ENCODE data around the gene DRD2. TPM values are rescaled to one million over a fixed set of nuclear protein-coding genes. Genes with fewer than 3 reads are reported as not detected.

DRD2 gene
- total and polyA plus RNA-seq, 2 donors (not counting 3 experiments of a cell fraction or from before 2014, with no cell fraction given) = not detected

- H2AFZ ChIP-seq (ENCODE audit: low read depth, low read length) = no peak overlapping the region
- no peaks in the 10 kb centered on the region for H3K27me3 ChIP-seq (ENCODE audit: control insufficient read depth in 2 of 2, insufficient read depth in 2 of 2, low read length in 2 of 2)
- H3K9ac ChIP-seq (replicated peaks; ENCODE audit: extremely low read depth, insufficient read depth, low read length) = no peak overlapping the region
- no TSS peak for BruUV-seq (replicated peaks)
- no peak overlapping the region for H3K27ac ChIP-seq (ENCODE audit: insufficient read depth, low read depth, low read length)
- CTCF ChIA-PET = interaction anchor here (0.8 to 2.0 kb wide), 5 partner anchors 37 to 190 kb away, joined by 3 to 14 read pairs (median 5); no protein-coding TSS in a partner anchor
- no peaks in the 10 kb centered on the region for H3K9me1 ChIP-seq (replicated peaks; ENCODE audit: control insufficient read depth, extremely low read depth, insufficient read depth, low read length)
- H3K9me3 ChIP-seq (replicated peaks; ENCODE audit: control insufficient read depth, insufficient read depth, low read length) = no peaks in the 10 kb centered on the region
- dilution Hi-C loops (cut with MboI; ENCODE audit: extremely low pct_ligation_motif_present, low sequenced_read_pairs) = no loop called here
- POLR2A ChIA-PET = no interaction called here
- H3K4me3 ChIP-seq (replicated peaks in 1 of 3; ENCODE audit: insufficient read depth in 1 of 3, low read depth in 1 of 3, low read length in 3 of 3) = no peak overlapping the region
- no peaks in the 10 kb centered on the region for H3K36me3 ChIP-seq (ENCODE audit: control insufficient read depth in 2 of 2, extremely low read depth in 1 of 2, insufficient read depth in 2 of 2, low read length in 2 of 2)
- intact Hi-C loops (cut with micrococcal nuclease) = no loop called here
- DNase-seq (ENCODE audit: low read depth, low spot score) = no peak
- TF ChIP-seq POLR2A (IDR thresholded peaks at IDR 0.05; ENCODE audit: low read depth, low read length) = no peak
- TF ChIP-seq JUN (IDR thresholded peaks at IDR 0.05; ENCODE audit: borderline replicate concordance, insufficient read depth, insufficient read length, low read depth) = no peak
- TF ChIP-seq FOS (IDR thresholded peaks at IDR 0.05; ENCODE audit: borderline replicate concordance, insufficient read depth, low read length) = no peak
- no peak for TF ChIP-seq MYC (IDR thresholded peaks at IDR 0.05; ENCODE audit: low read depth, low read length)
- TF ChIP-seq POLR2AphosphoS5 (IDR thresholded peaks at IDR 0.05; ENCODE audit: insufficient read depth, low read depth, low read length) = no peak
- no peak for TF ChIP-seq GATA2 (IDR thresholded peaks at IDR 0.05; ENCODE audit: insufficient read depth, insufficient read length, low read depth, low read length)
- TF ChIP-seq EZH2 (IDR thresholded peaks at IDR 0.05; ENCODE audit: borderline replicate concordance, low read depth, low read length, severe bottlenecking) = no peak
- no peaks in the 10 kb centered on the region for H3K4me1 ChIP-seq (ENCODE audit: control insufficient read depth, extremely low read depth, insufficient read depth, low read length)
- H3K79me2 ChIP-seq (ENCODE audit: control insufficient read depth, insufficient read depth, low read length) = no peaks in the 10 kb centered on the region
- FAIRE-seq = no peak
- no peak overlapping the region for H3K4me2 ChIP-seq (ENCODE audit: insufficient read depth, low read length)
- no peaks in the 10 kb centered on the region for H4K20me1 ChIP-seq (replicated peaks; ENCODE audit: control insufficient read depth, extremely low read depth, insufficient read depth, low read length)
Observed at GRCh38 chr11:113494021-113494420, 18.8 kb upstream of the DRD2 start.

GRCh38 chr11:113493206-113493605 lies 18.0 kb upstream of the DRD2 start:
- H2AFZ ChIP-seq (ENCODE audit: low read depth, low read length) = no peak overlapping the region
- H3K79me2 ChIP-seq (ENCODE audit: control insufficient read depth, insufficient read depth, low read length) = no peaks in the 10 kb centered on the region
- dilution Hi-C loops (cut with MboI; ENCODE audit: extremely low pct_ligation_motif_present, low sequenced_read_pairs) (no loop called here), intact Hi-C loops (cut with micrococcal nuclease) (no loop called here)
- ChIA-PET POLR2A (no interaction called here), CTCF (interaction anchor here (0.8 to 2.0 kb wide), 5 partner anchors 38 to 189 kb away, joined by 3 to 14 read pairs (median 5); no protein-coding TSS in a partner anchor)
- H3K4me3 ChIP-seq (replicated peaks in 1 of 3; ENCODE audit: insufficient read depth in 1 of 3, low read depth in 1 of 3, low read length in 3 of 3) = no peak overlapping the region
- no peaks in the 10 kb centered on the region for H3K36me3 ChIP-seq (ENCODE audit: control insufficient read depth in 2 of 2, extremely low read depth in 1 of 2, insufficient read depth in 2 of 2, low read length in 2 of 2)
- H3K9ac ChIP-seq (replicated peaks; ENCODE audit: extremely low read depth, insufficient read depth, low read length) = no peak overlapping the region
- no peaks in the 10 kb centered on the region for H3K4me1 ChIP-seq (ENCODE audit: control insufficient read depth, extremely low read depth, insufficient read depth, low read length)
- FAIRE-seq = no peak
- H3K9me3 ChIP-seq (replicated peaks; ENCODE audit: control insufficient read depth, insufficient read depth, low read length) = no peaks in the 10 kb centered on the region
- no peaks in the 10 kb centered on the region for H3K27me3 ChIP-seq (ENCODE audit: control insufficient read depth in 2 of 2, insufficient read depth in 2 of 2, low read length in 2 of 2)
- BruUV-seq (replicated peaks) = no TSS peak
- DNase-seq (ENCODE audit: low read depth, low spot score) = no peak
- no peak for TF ChIP-seq POLR2A (IDR thresholded peaks at IDR 0.05; ENCODE audit: low read depth, low read length)
- TF ChIP-seq POLR2AphosphoS5 (IDR thresholded peaks at IDR 0.05; ENCODE audit: insufficient read depth, low read depth, low read length) = no peak
- no peak for TF ChIP-seq MYC (IDR thresholded peaks at IDR 0.05; ENCODE audit: low read depth, low read length)
- TF ChIP-seq FOS (IDR thresholded peaks at IDR 0.05; ENCODE audit: borderline replicate concordance, insufficient read depth, low read length) = no peak
- TF ChIP-seq GATA2 (IDR thresholded peaks at IDR 0.05; ENCODE audit: insufficient read depth, insufficient read length, low read depth, low read length) = no peak
- TF ChIP-seq CTCF (IDR thresholded peaks at IDR 0.05; ENCODE audit: extremely low read depth in 1 of 2, insufficient read depth in 1 of 2, low read depth in 1 of 2, low read length in 2 of 2) = no peak
- no peak for TF ChIP-seq EZH2 (IDR thresholded peaks at IDR 0.05; ENCODE audit: borderline replicate concordance, low read depth, low read length, severe bottlenecking)
- no peak for TF ChIP-seq MAX (IDR thresholded peaks at IDR 0.05; ENCODE audit: insufficient read depth, insufficient read length)
- TF ChIP-seq JUN (IDR thresholded peaks at IDR 0.05; ENCODE audit: borderline replicate concordance, insufficient read depth, insufficient read length, low read depth) = no peak
- H3K9me1 ChIP-seq (replicated peaks; ENCODE audit: control insufficient read depth, extremely low read depth, insufficient read depth, low read length) = no peaks in the 10 kb centered on the region
- H4K20me1 ChIP-seq (replicated peaks; ENCODE audit: control insufficient read depth, extremely low read depth, insufficient read depth, low read length) = no peaks in the 10 kb centered on the region
- no peak overlapping the region for H3K27ac ChIP-seq (ENCODE audit: insufficient read depth, low read depth, low read length)
- no peak overlapping the region for H3K4me2 ChIP-seq (ENCODE audit: insufficient read depth, low read length)

Data from endothelial cell of umbilical vein (primary cell).